Lower leg skin (tissue), 4 donors: Measurements from ENCODE around the gene LNX2. TPM values are rescaled to one million over a fixed set of nuclear protein-coding genes. Genes with fewer than 3 reads are reported as not detected.

Experiments used
- DNase-seq, 2 donors: peaks; one replicate each; pipeline ENCODE4 v3.0.0-alpha.2; 2019; ENCODE audit warnings: low spot score in 2 of 2
- H3K4me3 ChIP-seq: fragments of 200-600 bp; sonication (generic); 2 replicates; pipeline ENCODE4 v1.5.1; 2017; ENCODE audit warnings: mild to moderate bottlenecking, low read depth; ENCODE audit not compliant: poor library complexity, severe bottlenecking
- CTCF ChIP-seq, 3 donors: fragments of 450-650 bp; IDR thresholded peaks; one replicate each; pipeline ENCODE4 v1.5.1; 2016; ENCODE audit warnings: antibody characterized with exemption in 3 of 3, mild to moderate bottlenecking in 3 of 3, moderate library complexity in 2 of 3
- POLR2A ChIP-seq, 2 donors: fragments of 450-650 bp; IDR thresholded peaks; one replicate each; pipeline ENCODE4 v1.6.1; 2016 to 2017; ENCODE audit warnings: antibody characterized with exemption in 2 of 2, mild to moderate bottlenecking in 1 of 2, moderate library complexity in 1 of 2
- WGBS, 2 donors: methylation state at CpG; one replicate each; pipeline ENCODE4 v1.1.5; 2018; 5-methylcytosine and 5-hydroxymethylcytosine counted together
- intact Hi-C: fragments of 100-400 bp; cut with DNase I; formaldehyde crosslinking; loops from one replicate; pipeline ENCODE4 v1.15.0; 2023; ENCODE audit warnings: low total_unique reads
- total RNA-seq, 4 donors: library from RNA; depleted of rRNA; stranded (reverse); fragments of >200 nt; gene quantifications; one replicate each; pipeline ENCODE4 v1.1.0, GENCODE V29; 2016

Gene LNX2
- total RNA-seq, 4 donors from 2014 or later, result 15.8 to 18.2 (median 17.0) TPM

GRCh38 chr13:27599845-27600553 lies 20.3 kb downstream of the LNX2 start:
- no peak overlapping the region for H3K4me3 ChIP-seq
- no peak for DNase-seq
- intact Hi-C loops, result no loop called here
- TF ChIP-seq CTCF (IDR thresholded peaks at IDR 0.05) (no peak), POLR2A (IDR thresholded peaks at IDR 0.05) (no peak)
- 68 to 70% methylated on average over 5 of the region's 5 CpGs for WGBS, 2 donors

GRCh38 chr13:27599096-27599495 lies 21.2 kb downstream of the LNX2 start:
- intact Hi-C loops, result no loop called here
- TF ChIP-seq POLR2A (IDR thresholded peaks at IDR 0.05) (no peak), CTCF (IDR thresholded peaks at IDR 0.05) (no peak)
- no peak for DNase-seq

GRCh38 chr13:27595055-27595811 lies 25.1 kb downstream of the LNX2 start:
- no peak for TF ChIP-seq POLR2A (IDR thresholded peaks at IDR 0.05)
- TF ChIP-seq CTCF (IDR thresholded peaks at IDR 0.05), result no peak
- 84 to 91% methylated on average over 2 of the region's 2 CpGs for WGBS, 2 donors
- no peak for DNase-seq
- H3K4me3 ChIP-seq, result no peak overlapping the region
- intact Hi-C loops, result no loop called here

More at GRCh38 chr13:27599096-27599495, 21.2 kb downstream of the LNX2 start:
- no peak overlapping the region for H3K4me3 ChIP-seq

- no peak overlapping the region for H3K4me3 ChIP-seq
- no peak for DNase-seq
- intact Hi-C loops, result no loop called here
- TF ChIP-seq CTCF (IDR thresholded peaks at IDR 0.05) (no peak), POLR2A (IDR thresholded peaks at IDR 0.05) (no peak)
- WGBS, 2 donors, result 88 to 92% methylated on average over 3 of the region's 3 CpGs
Observed at GRCh38 chr13:27593267-27593666, 27.1 kb downstream of the LNX2 start.

- intact Hi-C loops, result no loop called here
- TF ChIP-seq CTCF (IDR thresholded peaks at IDR 0.05) (no peak), POLR2A (IDR thresholded peaks at IDR 0.05) (no peak)
- H3K4me3 ChIP-seq, result no peak overlapping the region
- DNase-seq, result no peak
Observed at GRCh38 chr13:27592865-27593264, 27.5 kb downstream of the LNX2 start.
